GM19025 (cell line): Measurements from ENCODE around the gene DAD1.

ENCODE experiments used
- ATAC-seq: cut with Tn5 transposase; IDR thresholded peaks from one replicate; pipeline ENCODE4 v1.9.1; 2021; ENCODE audit warnings: mild to moderate bottlenecking, low read depth, moderate library complexity; ENCODE audit not compliant: unreplicated experiment

The DAD1 gene

GRCh38 chr14:22522466-22522957 is 66.5 kb downstream of the DAD1 start:
- no peak for ATAC-seq

- no peak for ATAC-seq
These were observed 67.4 kb downstream of the DAD1 start for GRCh38 chr14:22521449-22522239.

- ATAC-seq, result no peak
These were observed 68.2 kb downstream of the DAD1 start for GRCh38 chr14:22520796-22521195.

- ATAC-seq, result no peak
These were observed 68.9 kb downstream of the DAD1 start for GRCh38 chr14:22519877-22520685.

- no peak for ATAC-seq
These were observed 71.0 kb downstream of the DAD1 start for GRCh38 chr14:22518073-22518472.

GRCh38 chr14:22517117-22517720 is 71.8 kb downstream of the DAD1 start:
- no peak for ATAC-seq

- no peak for ATAC-seq
These were observed 73.1 kb downstream of the DAD1 start for GRCh38 chr14:22515929-22516328.
